HEK293T (cell line): ENCODE measurements around the gene METTL9.

Experiments
- CTCF ChIA-PET: fragments of 350-600 bp; formaldehyde crosslinking; extraction: SDS; loops from one replicate; lab custom pipeline; 2021; ENCODE audit warnings: antibody characterized with exemption, inconsistent platforms; lab: Yijun Ruan, JAX
- POLR2A ChIA-PET: fragments of 350-600 bp; formaldehyde crosslinking; extraction: SDS; loops from one replicate; lab custom pipeline; 2020; ENCODE audit warnings: antibody characterized with exemption, inconsistent platforms; lab: Yijun Ruan, JAX
- DNase-seq: peaks from one replicate; pipeline ENCODE4 v3.0.0; 2012; ENCODE audit warnings: mixed read lengths; ENCODE audit errors: extremely low spot score
- ARNT ChIP-seq: fragments of 450-650 bp; IDR thresholded peaks from 2 replicates; pipeline ENCODE4 v1.6.1; 2017; ENCODE audit warnings: mild to moderate bottlenecking
- BHLHE40 ChIP-seq: fragments of 450-650 bp; IDR thresholded peaks from 2 replicates; pipeline ENCODE4 v1.6.1; 2016; ENCODE audit warnings: mild to moderate bottlenecking, moderate library complexity, borderline replicate concordance
- CTBP1 ChIP-seq: fragments of 450-650 bp; IDR thresholded peaks from 2 replicates; pipeline ENCODE4 v1.6.1; 2016; ENCODE audit warnings: borderline replicate concordance
- ELF4 ChIP-seq: fragments of 450-650 bp; IDR thresholded peaks from 2 replicates; pipeline ENCODE4 v1.6.1; 2017; ENCODE audit warnings: antibody characterized with exemption
- FOXA1 ChIP-seq: fragments of 450-650 bp; IDR thresholded peaks from 2 replicates; pipeline ENCODE4 v1.6.1; 2016; ENCODE audit warnings: mild to moderate bottlenecking
- FOXK2 ChIP-seq: fragments of 450-650 bp; IDR thresholded peaks from 2 replicates; pipeline ENCODE4 v1.6.1; 2016; ENCODE audit warnings: mild to moderate bottlenecking
- FOXM1 ChIP-seq: fragments of 450-650 bp; IDR thresholded peaks from 2 replicates; pipeline ENCODE4 v1.6.1; 2017; ENCODE audit warnings: mild to moderate bottlenecking, borderline replicate concordance
- HDGF ChIP-seq: fragments of 450-650 bp; IDR thresholded peaks from 2 replicates; pipeline ENCODE4 v1.6.1; 2017; ENCODE audit warnings: antibody characterized with exemption, borderline replicate concordance
- L3MBTL2 ChIP-seq: fragments of 450-650 bp; conservative IDR thresholded peaks from 2 replicates; pipeline ENCODE4 v1.6.1; 2016; ENCODE audit warnings: mild to moderate bottlenecking
- LEF1 ChIP-seq: fragments of 450-650 bp; IDR thresholded peaks from 2 replicates; pipeline ENCODE4 v1.6.1; 2017; ENCODE audit warnings: mild to moderate bottlenecking, borderline replicate concordance
- NFRKB ChIP-seq: fragments of 450-650 bp; IDR thresholded peaks from 2 replicates; pipeline ENCODE4 v1.6.1; 2016; ENCODE audit warnings: mild to moderate bottlenecking, moderate library complexity
- PKNOX1 ChIP-seq: fragments of 450-650 bp; IDR thresholded peaks from 2 replicates; pipeline ENCODE4 v1.6.1; 2016
- SP1 ChIP-seq: fragments of 450-650 bp; IDR thresholded peaks from 2 replicates; pipeline ENCODE4 v1.6.1; 2017
- SUZ12 ChIP-seq: fragments of 450-650 bp; IDR thresholded peaks from 2 replicates; pipeline ENCODE4 v1.6.1; 2016; ENCODE audit warnings: mild to moderate bottlenecking
- TARDBP ChIP-seq: fragments of 450-650 bp; IDR thresholded peaks from 2 replicates; pipeline ENCODE4 v1.6.1; 2016
- ZNF384 ChIP-seq: fragments of 450-650 bp; IDR thresholded peaks from 2 replicates; pipeline ENCODE4 v1.6.1; 2016

The METTL9 gene

DNA sequence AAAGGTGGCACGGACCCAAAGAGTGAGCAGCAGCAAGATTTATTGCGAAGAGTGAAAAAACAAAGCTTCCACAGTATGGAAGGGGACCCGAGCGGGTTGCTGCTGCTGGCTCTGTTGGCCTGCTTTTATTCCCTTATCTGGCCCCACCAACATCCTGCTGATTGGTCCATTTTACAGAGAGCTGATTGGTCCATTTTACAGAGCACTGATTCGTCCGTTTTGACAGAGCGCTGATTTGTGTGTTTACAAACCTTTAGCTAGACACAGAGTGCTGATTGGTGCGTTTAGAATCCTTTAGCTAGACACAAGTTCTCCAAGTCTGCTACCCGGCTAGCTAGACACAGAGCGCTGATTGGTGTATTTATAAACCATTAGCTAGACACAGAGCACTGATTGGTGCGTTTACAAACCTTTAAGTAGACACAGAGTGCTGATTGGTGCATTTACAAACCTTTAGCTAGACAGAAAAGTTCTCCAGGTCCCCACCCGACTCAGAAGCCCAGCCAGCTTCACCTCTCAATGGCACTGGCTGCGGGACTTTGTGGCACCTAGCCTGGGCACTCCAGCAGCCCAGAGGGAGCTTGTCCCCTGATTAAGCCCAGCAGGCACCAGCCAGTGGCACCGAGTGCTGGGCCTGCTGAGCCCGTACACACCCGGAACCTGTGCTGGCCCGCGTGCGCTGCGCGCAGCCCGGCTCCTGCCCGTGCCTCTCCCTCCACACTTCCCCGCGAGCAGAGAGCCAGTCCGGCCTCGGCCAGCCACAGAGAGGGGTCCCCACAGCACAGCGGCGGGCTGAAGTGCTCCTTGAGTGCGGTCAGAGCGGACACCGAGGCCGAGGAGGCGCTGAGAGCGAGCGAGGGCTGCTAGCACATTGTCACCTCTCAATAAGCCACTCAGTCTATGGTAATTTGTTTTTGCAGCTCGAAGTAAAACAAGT, 37.9 kb downstream of the METTL9 start:
- ChIA-PET CTCF (interaction anchor here (1.2 kb wide), 1 partner anchor 20 kb away, joined by 4 read pairs; no protein-coding TSS in a partner anchor), POLR2A (no interaction called here)
- DNase-seq = no peak
- TF ChIP-seq SUZ12 (no peak), FOXM1 (no peak), ZNF384 (no peak), FOXK2 (no peak), TARDBP (no peak), LEF1 (no peak), BHLHE40 (no peak), ARNT (no peak), FOXA1 (no peak), HDGF (no peak), L3MBTL2 (no peak), PKNOX1 (no peak), ELF4 (no peak), SP1 (no peak), NFRKB (no peak), CTBP1 (no peak)

- ChIA-PET POLR2A (interaction anchor here (0.7 kb wide), 1 partner anchor 38 kb away, joined by 3 read pairs; no protein-coding TSS in a partner anchor), CTCF (interaction anchor here (0.6 kb wide), 1 partner anchor 23 kb away, joined by 4 read pairs; no protein-coding TSS in a partner anchor)
- TF ChIP-seq L3MBTL2 (no peak), ARNT (no peak), BHLHE40 (no peak), PKNOX1 (no peak), LEF1 (no peak), TARDBP (no peak), SUZ12 (no peak), ZNF384 (no peak), ELF4 (no peak), FOXA1 (no peak), NFRKB (no peak), HDGF (no peak), FOXM1 (no peak), FOXK2 (no peak), SP1 (no peak), CTBP1 (no peak)
- no peak for DNase-seq
Measured at GRCh38 chr16:21638573-21638975, 39.2 kb downstream of the METTL9 start.

DNA sequence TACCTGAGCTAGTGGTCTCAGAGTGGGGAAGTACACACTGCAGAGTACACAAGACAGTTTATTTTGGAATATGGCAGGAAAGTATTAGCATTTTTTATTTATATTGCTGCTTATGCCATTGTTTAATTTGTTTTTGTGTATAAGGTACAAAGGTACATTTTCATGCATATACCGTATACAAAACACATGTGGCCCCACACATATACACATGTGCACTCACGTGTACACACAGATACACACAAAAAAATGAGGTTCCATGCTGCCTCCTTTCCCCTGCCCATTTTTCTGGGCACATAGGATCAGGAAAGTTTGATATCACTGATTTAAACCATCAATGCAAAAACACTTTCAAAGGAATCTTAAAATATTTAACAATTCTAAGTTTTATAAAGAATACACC, 40.1 kb downstream of the METTL9 start:
- POLR2A ChIA-PET = no interaction called here

DNA sequence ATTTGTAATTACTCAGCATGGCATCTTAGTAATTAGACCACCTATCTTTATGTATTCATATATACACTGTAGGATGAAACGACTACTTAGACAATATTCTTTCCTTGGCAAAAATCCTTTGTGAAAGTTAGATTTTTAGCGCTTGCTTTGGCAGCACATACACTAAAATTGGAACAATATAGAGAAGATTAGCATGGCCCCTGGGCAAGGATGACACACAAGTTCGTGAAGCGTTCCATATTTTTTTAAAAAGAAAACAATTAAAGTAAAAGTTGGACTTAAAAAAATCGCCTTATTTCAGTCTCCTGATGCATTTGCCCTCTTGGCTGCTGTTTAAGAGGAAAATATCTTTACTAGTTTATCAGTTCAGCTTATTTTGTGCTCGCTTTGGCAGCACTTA, 42.5 kb downstream of the METTL9 start:
- DNase-seq = no peak
- POLR2A ChIA-PET = no interaction called here
- CTCF ChIA-PET = no interaction called here
- TF ChIP-seq LEF1 = no peak
- TF ChIP-seq ELF4 = no peak
- TF ChIP-seq SUZ12 = no peak
- TF ChIP-seq HDGF = no peak
- TF ChIP-seq PKNOX1 = no peak
- no peak for TF ChIP-seq NFRKB
- TF ChIP-seq BHLHE40 = no peak
- no peak for TF ChIP-seq FOXK2
- TF ChIP-seq TARDBP = no peak
- TF ChIP-seq ARNT = no peak

More for the DNA sequence above, 40.1 kb downstream of the METTL9 start:
- no peak for DNase-seq
- TF ChIP-seq LEF1 (no peak), PKNOX1 (no peak), SP1 (no peak), CTBP1 (no peak), FOXM1 (no peak), TARDBP (no peak), HDGF (no peak), NFRKB (no peak), BHLHE40 (no peak), ELF4 (no peak), ZNF384 (no peak), FOXA1 (no peak), FOXK2 (no peak), L3MBTL2 (no peak), SUZ12 (no peak)
- CTCF ChIA-PET = no interaction called here

GRCh38 chr16:21642861-21643260, 43.5 kb downstream of the METTL9 start:
- no peak for TF ChIP-seq TARDBP
- TF ChIP-seq ELF4 = no peak
- TF ChIP-seq L3MBTL2 = no peak
- no peak for TF ChIP-seq HDGF
- TF ChIP-seq PKNOX1 = no peak
- TF ChIP-seq SUZ12 = no peak
- no peak for TF ChIP-seq FOXM1
- no peak for TF ChIP-seq BHLHE40
- TF ChIP-seq FOXK2 = no peak
- TF ChIP-seq SP1 = no peak
- TF ChIP-seq CTBP1 = no peak
- TF ChIP-seq LEF1 = no peak
- TF ChIP-seq ARNT = no peak
- no peak for TF ChIP-seq ZNF384
- no peak for TF ChIP-seq FOXA1
- TF ChIP-seq NFRKB = no peak
- ChIA-PET POLR2A (no interaction called here), CTCF (interaction anchor here (0.7 kb wide), 1 partner anchor 415 kb away, joined by 3 read pairs; no protein-coding TSS in a partner anchor)
- DNase-seq = no peak
